PC-3 (cell line): ENCODE results near the gene ZNF879. TPM values are rescaled to one million over a fixed set of nuclear protein-coding genes. Genes with fewer than 3 reads are reported as not detected.

ENCODE experiments used
- ATAC-seq: fragments of 200-7000 bp; cut with Tn5 transposase; 2 replicates; pipeline ENCODE4 v1.9.1; 2020; ENCODE audit warnings: mild to moderate bottlenecking, moderate library complexity
- BruUV-seq: library from RNA; stranded (reverse); fragments of 400-500 nt; replicated peaks from 2 replicates; lab custom pipeline; 2021; lab: Mats Ljungman, UMichigan
- CTCF ChIA-PET: fragments of 300-600 bp; sonication (Branson Sonifier 250); formaldehyde crosslinking; loops from one replicate; lab custom pipeline; 2022; ENCODE audit warnings: antibody characterized with exemption; lab: Charles Lee
- POLR2A ChIA-PET: fragments of 300-600 bp; sonication (Branson Sonifier 250); formaldehyde crosslinking; loops from one replicate; lab custom pipeline; 2022; ENCODE audit warnings: antibody characterized with exemption; ENCODE audit not compliant: unreplicated experiment; lab: Charles Lee
- DNase-seq: peaks from one replicate; pipeline ENCODE4 v3.0.0-alpha.2; 2015
- H2AFZ ChIP-seq: fragments of 300-600 bp; sonication (generic); 2 replicates; pipeline ENCODE4 v1.6.0; 2016; ENCODE audit warnings: antibody characterized with exemption, low read length
- H3F3A ChIP-seq: fragments of 300-600 bp; sonication (generic); one replicate; pipeline ENCODE4 v1.6.0; 2017; ENCODE audit warnings: antibody characterized with exemption, low read length, control low read depth, mild to moderate bottlenecking; ENCODE audit not compliant: unreplicated experiment
- H3K27ac ChIP-seq: fragments of 300-600 bp; sonication (generic); 2 replicates; pipeline ENCODE4 v1.5.1; 2016; ENCODE audit warnings: mild to moderate bottlenecking, low read length
- H3K27me3 ChIP-seq: fragments of 300-600 bp; sonication (generic); 2 replicates; pipeline ENCODE4 v1.6.1; 2016; ENCODE audit warnings: low read length, mixed read lengths
- H3K36me3 ChIP-seq: fragments of 300-600 bp; sonication (generic); 2 replicates; pipeline ENCODE4 v1.6.1; 2016; ENCODE audit warnings: low read depth, mixed run types, low read length, mixed read lengths
- H3K4me1 ChIP-seq: fragments of 300-600 bp; sonication (generic); 2 replicates; pipeline ENCODE4 v1.5.1; 2016; ENCODE audit warnings: low read length; ENCODE audit not compliant: insufficient read depth
- H3K4me2 ChIP-seq: fragments of 300-600 bp; sonication (generic); 2 replicates; pipeline ENCODE4 v1.6.0; 2016; ENCODE audit warnings: low read length
- H3K4me3 ChIP-seq: fragments of 300-600 bp; sonication (generic); 2 replicates; pipeline ENCODE4 v1.5.1; 2016; ENCODE audit warnings: mild to moderate bottlenecking, low read length, mixed read lengths
- H3K79me2 ChIP-seq: fragments of 300-600 bp; sonication (generic); 2 replicates; pipeline ENCODE4 v1.6.1; 2017; ENCODE audit warnings: low read length, mixed read lengths
- H3K9ac ChIP-seq: fragments of 300-600 bp; sonication (generic); 2 replicates; pipeline ENCODE4 v1.6.0; 2016; ENCODE audit warnings: mild to moderate bottlenecking, low read length
- H3K9me2 ChIP-seq: fragments of 300-600 bp; sonication (generic); replicated peaks from 2 replicates; pipeline ENCODE4 v1.6.1; 2016; ENCODE audit warnings: mixed run types, low read length, mixed read lengths
- H3K9me3 ChIP-seq: fragments of 300-600 bp; sonication (generic); 2 replicates; pipeline ENCODE4 v1.6.1; 2016; ENCODE audit warnings: low read length, mixed read lengths
- H4K20me1 ChIP-seq: fragments of 300-600 bp; sonication (generic); 2 replicates; pipeline ENCODE4 v1.6.1; 2016; ENCODE audit warnings: low read length, mixed read lengths
- EZH2 ChIP-seq: fragments of 300-600 bp; sonication (generic); IDR thresholded peaks from one replicate; pipeline ENCODE4 v1.6.1; 2017; ENCODE audit warnings: antibody characterized with exemption, mild to moderate bottlenecking, low read length; ENCODE audit not compliant: unreplicated experiment
- EZH2phosphoT487 ChIP-seq: fragments of 300-600 bp; sonication (generic); IDR thresholded peaks from 2 replicates; pipeline ENCODE4 v1.6.1; 2018; ENCODE audit warnings: mild to moderate bottlenecking, antibody characterized with exemption, low read length, borderline replicate concordance
- intact Hi-C: fragments of 100-400 bp; cut with micrococcal nuclease; formaldehyde crosslinking; loops from 2 replicates; pipeline ENCODE4 v1.9.0; 2023
- total RNA-seq: library from RNA; depleted of rRNA; stranded (reverse); fragments of >200 nt; gene quantifications from 2 replicates; pipeline ENCODE4 v1.2.3, GENCODE V29; 2014
- TF ChIP-seq, protein P1 (sequence below): fragments of 300-600 bp; sonication (generic); conservative IDR thresholded peaks from 2 replicates; pipeline ENCODE4 v1.5.1; 2017; ENCODE audit warnings: antibody characterized with exemption, low read depth, mild to moderate bottlenecking, low read length

The ZNF879 gene
- total RNA-seq, 1 experiment from 2014 or later, result not detected

DNA sequence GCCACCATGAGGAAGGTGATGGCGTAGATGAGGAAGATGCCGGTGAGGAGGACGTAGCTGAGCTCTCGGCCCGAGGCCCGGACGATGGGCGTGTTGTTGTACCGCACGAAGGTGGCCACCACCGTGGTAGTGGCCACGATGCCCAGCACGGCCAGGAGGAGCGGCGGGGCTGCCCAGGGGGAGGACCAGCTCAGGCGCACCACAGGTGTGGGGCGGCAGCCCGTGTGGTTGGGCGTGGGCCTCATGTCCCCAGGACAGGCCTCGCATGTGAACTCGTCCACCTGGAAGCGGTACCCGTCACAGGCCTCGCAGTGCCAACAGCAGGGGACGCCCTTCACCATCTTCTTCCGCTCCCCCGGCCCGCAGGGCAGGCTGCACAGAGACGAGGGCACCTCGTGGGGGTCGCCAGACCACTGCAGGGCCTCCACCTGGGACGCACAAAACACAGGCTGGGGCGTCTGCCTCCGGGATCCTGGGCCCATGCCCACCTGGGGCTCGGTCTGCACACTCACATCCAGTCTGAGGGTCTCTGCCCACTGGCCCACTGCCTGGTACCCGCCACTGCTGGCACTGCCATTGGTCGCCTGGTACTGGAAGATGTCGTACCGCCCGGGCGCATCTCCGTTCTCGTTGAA lies 37.2 kb upstream of the ZNF879 start:
- no peaks in the 10 kb centered on the region for H4K20me1 ChIP-seq
- ChIA-PET CTCF (no interaction called here), POLR2A (no interaction called here)
- H3K36me3 ChIP-seq, result no peaks in the 10 kb centered on the region
- H3K9ac ChIP-seq, result no peak overlapping the region
- no peaks in the 10 kb centered on the region for H3K27me3 ChIP-seq
- no peaks in the 10 kb centered on the region for H3F3A ChIP-seq
- ATAC-seq (no peak), DNase-seq (no peak)
- TF ChIP-seq, protein P1, sequence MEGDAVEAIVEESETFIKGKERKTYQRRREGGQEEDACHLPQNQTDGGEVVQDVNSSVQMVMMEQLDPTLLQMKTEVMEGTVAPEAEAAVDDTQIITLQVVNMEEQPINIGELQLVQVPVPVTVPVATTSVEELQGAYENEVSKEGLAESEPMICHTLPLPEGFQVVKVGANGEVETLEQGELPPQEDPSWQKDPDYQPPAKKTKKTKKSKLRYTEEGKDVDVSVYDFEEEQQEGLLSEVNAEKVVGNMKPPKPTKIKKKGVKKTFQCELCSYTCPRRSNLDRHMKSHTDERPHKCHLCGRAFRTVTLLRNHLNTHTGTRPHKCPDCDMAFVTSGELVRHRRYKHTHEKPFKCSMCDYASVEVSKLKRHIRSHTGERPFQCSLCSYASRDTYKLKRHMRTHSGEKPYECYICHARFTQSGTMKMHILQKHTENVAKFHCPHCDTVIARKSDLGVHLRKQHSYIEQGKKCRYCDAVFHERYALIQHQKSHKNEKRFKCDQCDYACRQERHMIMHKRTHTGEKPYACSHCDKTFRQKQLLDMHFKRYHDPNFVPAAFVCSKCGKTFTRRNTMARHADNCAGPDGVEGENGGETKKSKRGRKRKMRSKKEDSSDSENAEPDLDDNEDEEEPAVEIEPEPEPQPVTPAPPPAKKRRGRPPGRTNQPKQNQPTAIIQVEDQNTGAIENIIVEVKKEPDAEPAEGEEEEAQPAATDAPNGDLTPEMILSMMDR, result no peak
- TF ChIP-seq EZH2phosphoT487, result no peak
- TF ChIP-seq EZH2, result no peak
- no peak overlapping the region for H3K4me3 ChIP-seq
- intact Hi-C loops, result no loop called here
- no peak overlapping the region for H3K27ac ChIP-seq
- no peaks in the 10 kb centered on the region for H3K79me2 ChIP-seq
- no TSS peak for BruUV-seq
- no peaks in the 10 kb centered on the region for H3K4me1 ChIP-seq
- peaks cover 13% of the 10 kb centered on the region; the same call in 1 of the 2 replicates for H3K9me3 ChIP-seq
- H3K9me2 ChIP-seq, result no peaks in the 10 kb centered on the region
- H3K4me2 ChIP-seq, result no peak overlapping the region
- H2AFZ ChIP-seq, result no peak overlapping the region

DNA sequence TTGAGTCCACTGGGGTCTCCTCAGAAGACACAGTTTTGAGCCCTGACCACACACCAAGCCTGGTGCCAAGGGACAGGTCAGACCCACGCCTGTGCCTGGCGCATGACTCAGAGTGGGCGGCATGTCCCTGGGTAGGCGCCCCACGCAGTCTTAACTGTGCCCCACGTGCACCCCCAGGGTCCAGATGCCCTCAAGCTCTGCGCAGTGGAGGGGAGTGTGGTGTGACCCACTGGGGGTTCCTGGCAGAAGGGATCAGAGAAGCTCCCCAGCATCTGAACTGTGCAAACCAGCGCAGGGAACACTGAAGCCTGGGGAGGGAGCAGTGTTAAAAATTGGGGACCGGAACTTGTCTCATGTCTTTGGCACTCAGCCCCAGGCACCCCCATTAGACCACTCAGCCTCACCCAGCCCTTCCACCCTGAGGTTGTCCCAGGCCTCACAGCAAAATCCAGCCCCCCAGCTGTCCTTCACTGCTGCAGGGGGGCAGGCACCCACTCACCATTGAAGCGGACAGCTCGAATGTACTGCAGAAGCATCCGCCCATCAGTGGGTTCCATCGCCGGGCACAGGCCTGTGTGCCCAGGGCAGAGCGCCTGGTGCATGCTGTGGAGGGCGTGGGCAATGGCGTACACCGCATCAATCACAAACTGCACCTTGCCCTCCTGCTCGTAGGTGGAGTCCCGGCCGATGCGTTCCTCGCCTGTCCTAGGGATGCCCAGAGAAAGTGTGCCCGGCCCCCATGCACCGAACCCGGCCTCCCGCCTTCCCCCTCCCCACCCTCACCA lies 35.0 kb upstream of the ZNF879 start:
- Histone ChIP-seq H3K36me3 (no peaks in the 10 kb centered on the region), H3F3A (no peaks in the 10 kb centered on the region), H4K20me1 (no peaks in the 10 kb centered on the region), H3K4me3 (no peak overlapping the region), H3K27me3 (no peaks in the 10 kb centered on the region), H3K9ac (no peak overlapping the region), H3K4me1 (no peaks in the 10 kb centered on the region), H3K79me2 (no peaks in the 10 kb centered on the region), H3K4me2 (no peak overlapping the region), H2AFZ (no peak overlapping the region), H3K27ac (no peak overlapping the region), H3K9me2 (no peaks in the 10 kb centered on the region), H3K9me3 (no peaks in the 10 kb centered on the region; the same call in 1 of the 2 replicates)
- no TSS peak for BruUV-seq
- ATAC-seq (no peak), DNase-seq (no peak)
- TF ChIP-seq EZH2 (no peak), EZH2phosphoT487 (no peak)
- TF ChIP-seq, protein P1, result no peak
- ChIA-PET CTCF (no interaction called here), POLR2A (no interaction called here)
- intact Hi-C loops, result no loop called here

DNA sequence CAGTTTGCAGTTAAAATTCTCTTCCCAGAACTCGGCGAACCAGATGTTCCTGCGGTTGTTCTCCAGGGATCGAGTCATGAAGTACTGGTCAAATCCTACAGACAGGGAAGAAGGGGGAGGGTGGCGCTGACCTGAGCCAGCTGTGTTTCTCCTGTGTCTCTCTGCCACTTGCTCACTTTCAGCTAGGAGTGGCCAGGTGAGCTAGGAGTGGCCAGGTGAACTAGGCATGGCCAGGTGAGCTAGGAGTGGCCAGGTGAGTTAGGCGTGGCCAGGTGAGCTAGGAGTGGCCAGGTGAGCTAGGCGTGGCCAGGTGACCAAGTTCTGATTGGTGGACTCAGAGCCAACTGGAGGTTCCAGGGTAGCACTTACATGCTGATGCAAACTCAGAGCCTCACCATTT lies 34.3 kb upstream of the ZNF879 start:
- H2AFZ ChIP-seq, result no peak overlapping the region
- H3K4me2 ChIP-seq, result no peak overlapping the region
- no peak overlapping the region for H3K27ac ChIP-seq
- no peaks in the 10 kb centered on the region for H3F3A ChIP-seq
- H3K4me3 ChIP-seq, result no peak overlapping the region
- intact Hi-C loops, result no loop called here
- no TSS peak for BruUV-seq
- no peaks in the 10 kb centered on the region for H3K4me1 ChIP-seq
- H3K36me3 ChIP-seq, result no peaks in the 10 kb centered on the region
- no peaks in the 10 kb centered on the region for H4K20me1 ChIP-seq
- CTCF ChIA-PET, result no interaction called here
- H3K9me3 ChIP-seq, result no peaks in the 10 kb centered on the region; the same call in 1 of the 2 replicates
- H3K79me2 ChIP-seq, result no peaks in the 10 kb centered on the region
- H3K27me3 ChIP-seq, result no peaks in the 10 kb centered on the region
- H3K9ac ChIP-seq, result no peak overlapping the region
- POLR2A ChIA-PET, result no interaction called here
- DNase-seq (no peak), ATAC-seq (no peak)
- H3K9me2 ChIP-seq, result no peaks in the 10 kb centered on the region
- TF ChIP-seq, protein P1, result no peak
- TF ChIP-seq EZH2phosphoT487 (no peak), EZH2 (no peak)
